Natural killer cell treated with Interleukin-12 subunit alpha and Interleukin-12 subunit beta and Interleukin-15 and Interleukin-18, amount 100 ng/mL, for 72 hours (primary cell): ENCODE measurements around the gene FFAR3. TPM values are rescaled to one million over a fixed set of nuclear protein-coding genes. Genes with fewer than 3 reads are reported as not detected.

Source experiments
- ATAC-seq, 2 donors: fragments of 150-1000 bp; cut with Tn5 transposase in 1 of 2; sonication (Bioruptor Pico), chemical (Tn5 transposase) in 1 of 2; 2 replicates each; pipeline ENCODE4 v1.10.0; 2021
- DNase-seq: peaks from one replicate; pipeline ENCODE4 v3.0.0; 2022; ENCODE audit warnings: low spot score
- H3K27ac Mint-ChIP-seq, 2 donors: 1 replicate in 1 of 2; 2 replicates in 1 of 2; pipeline ENCODE4 v1.8.0; 2022; ENCODE audit warnings: mixed read lengths in 2 of 2, mild to moderate bottlenecking in 1 of 2, moderate library complexity in 1 of 2
- H3K27me3 Mint-ChIP-seq, 2 donors: 1 replicate in 1 of 2; 2 replicates in 1 of 2; pipeline ENCODE4 v1.8.0; 2022; ENCODE audit warnings: mixed read lengths in 2 of 2
- H3K36me3 Mint-ChIP-seq: one replicate; pipeline ENCODE4 v1.8.0; 2022; ENCODE audit warnings: mixed read lengths
- H3K4me1 Mint-ChIP-seq, 2 donors: 1 replicate in 1 of 2; 2 replicates in 1 of 2; pipeline ENCODE4 v1.8.0; 2022; ENCODE audit warnings: low read depth in 2 of 2, mixed read lengths in 2 of 2, mild to moderate bottlenecking in 1 of 2
- H3K4me3 Mint-ChIP-seq: one replicate; pipeline ENCODE4 v1.8.0; 2022; ENCODE audit warnings: mixed read lengths
- H3K9me3 Mint-ChIP-seq: 2 replicates; pipeline ENCODE4 v1.8.0; 2022; ENCODE audit warnings: mixed read lengths
- total RNA-seq, 2 donors: library from RNA; stranded (reverse); gene quantifications; one replicate each; pipeline ENCODE4 v1.2.3, GENCODE V29; 2022

The FFAR3 gene
- total RNA-seq, 2 donors from 2014 or later = 0.62 TPM; not detected in 1

- peaks cover 23 to 30% of the 10 kb centered on the region in 2 donors for H3K27me3 Mint-ChIP-seq
- no peak overlapping the region for H3K4me3 Mint-ChIP-seq
- H3K9me3 Mint-ChIP-seq = no peaks in the 10 kb centered on the region
- no peak overlapping the region for H3K27ac Mint-ChIP-seq
- peaks cover 0 to 3% of the 10 kb centered on the region in 2 donors for H3K4me1 Mint-ChIP-seq
- H3K36me3 Mint-ChIP-seq = peaks cover 5% of the 10 kb centered on the region
- DNase-seq (no peak), ATAC-seq (no peak)
Observed at GRCh38 chr19:35379992-35380391, 21.7 kb downstream of the FFAR3 start.

- Mint-ChIP-seq H3K36me3 (peaks cover 5% of the 10 kb centered on the region), H3K9me3 (no peaks in the 10 kb centered on the region), H3K4me1 (no peaks in the 10 kb centered on the region), H3K4me3 (no peak overlapping the region), H3K27me3 (peaks cover 23 to 24% of the 10 kb centered on the region in 2 donors), H3K27ac (no peak overlapping the region)
- DNase-seq = no peak
- ATAC-seq = no peak
Observed at GRCh38 chr19:35380450-35381124, 22.3 kb downstream of the FFAR3 start.

- Mint-ChIP-seq H3K27me3 (peaks cover 20% of the 10 kb centered on the region in 2 donors), H3K4me3 (no peak overlapping the region), H3K4me1 (no peaks in the 10 kb centered on the region), H3K36me3 (peaks cover 8% of the 10 kb centered on the region), H3K9me3 (peaks cover under 1% of the 10 kb centered on the region), H3K27ac (peak overlapping the region in 1 of 2 donors; percentile 20)
- ATAC-seq (no peak), DNase-seq (no peak)
Observed at GRCh38 chr19:35381318-35381717, 23.1 kb downstream of the FFAR3 start.

- Mint-ChIP-seq H3K27me3 (peaks cover 19 to 21% of the 10 kb centered on the region in 2 donors), H3K36me3 (peaks cover 12% of the 10 kb centered on the region), H3K27ac (peak overlapping the region in 1 of 2 donors; percentile 20), H3K4me1 (no peaks in the 10 kb centered on the region), H3K4me3 (no peak overlapping the region), H3K9me3 (peaks cover 4% of the 10 kb centered on the region)
- ATAC-seq (no peak), DNase-seq (no peak)
Observed at GRCh38 chr19:35381926-35382325, 23.7 kb downstream of the FFAR3 start.

GRCh38 chr19:35383536-35383935, 25.3 kb downstream of the FFAR3 start:
- no peak for DNase-seq
- Mint-ChIP-seq H3K9me3 (peaks cover 4% of the 10 kb centered on the region), H3K27ac (no peak overlapping the region), H3K36me3 (peaks cover 12% of the 10 kb centered on the region), H3K4me1 (no peaks in the 10 kb centered on the region), H3K4me3 (no peak overlapping the region), H3K27me3 (peaks cover 13 to 15% of the 10 kb centered on the region in 2 donors)
- ATAC-seq = no peak

GRCh38 chr19:35388277-35389054, 30.2 kb downstream of the FFAR3 start:
- no peaks in the 10 kb centered on the region for H3K4me1 Mint-ChIP-seq
- ATAC-seq = no peak
- H3K4me3 Mint-ChIP-seq = no peak overlapping the region
- H3K27ac Mint-ChIP-seq = no peak overlapping the region
- DNase-seq = no peak
- H3K9me3 Mint-ChIP-seq = peaks cover 4% of the 10 kb centered on the region
- peaks cover 0 to 6% of the 10 kb centered on the region in 2 donors for H3K27me3 Mint-ChIP-seq
- H3K36me3 Mint-ChIP-seq = peaks cover 12% of the 10 kb centered on the region

GRCh38 chr19:35389192-35389861, 31.1 kb downstream of the FFAR3 start:
- no peak overlapping the region for H3K27ac Mint-ChIP-seq

GRCh38 chr19:35392742-35393715, 34.8 kb downstream of the FFAR3 start:
- H3K4me3 Mint-ChIP-seq = no peak overlapping the region
- no peak overlapping the region for H3K27ac Mint-ChIP-seq
- no peaks in the 10 kb centered on the region for H3K27me3 Mint-ChIP-seq
- H3K4me1 Mint-ChIP-seq = no peaks in the 10 kb centered on the region
- no peak for DNase-seq
- H3K36me3 Mint-ChIP-seq = no peaks in the 10 kb centered on the region
- ATAC-seq = no peak
- no peaks in the 10 kb centered on the region for H3K9me3 Mint-ChIP-seq

More at GRCh38 chr19:35389192-35389861, 31.1 kb downstream of the FFAR3 start:
- Mint-ChIP-seq H3K4me3 (no peak overlapping the region), H3K4me1 (no peaks in the 10 kb centered on the region), H3K9me3 (peaks cover 4% of the 10 kb centered on the region), H3K27me3 (peaks cover 0 to 6% of the 10 kb centered on the region in 2 donors), H3K36me3 (peaks cover 12% of the 10 kb centered on the region)
- no peak for ATAC-seq
- DNase-seq = no peak

- no peaks in the 10 kb centered on the region for H3K27me3 Mint-ChIP-seq
- H3K9me3 Mint-ChIP-seq = no peaks in the 10 kb centered on the region
- no peaks in the 10 kb centered on the region for H3K4me1 Mint-ChIP-seq
- no peak for DNase-seq
- H3K4me3 Mint-ChIP-seq = no peak overlapping the region
- no peaks in the 10 kb centered on the region for H3K36me3 Mint-ChIP-seq
- ATAC-seq = no peak
- no peak overlapping the region for H3K27ac Mint-ChIP-seq
Observed at GRCh38 chr19:35395382-35396199, 37.3 kb downstream of the FFAR3 start.

- no peaks in the 10 kb centered on the region for H3K36me3 Mint-ChIP-seq
- no peaks in the 10 kb centered on the region for H3K4me1 Mint-ChIP-seq
- no peak overlapping the region for H3K27ac Mint-ChIP-seq
- no peak for ATAC-seq
- H3K27me3 Mint-ChIP-seq = no peaks in the 10 kb centered on the region
- H3K4me3 Mint-ChIP-seq = no peak overlapping the region
- H3K9me3 Mint-ChIP-seq = no peaks in the 10 kb centered on the region
- DNase-seq = no peak
Observed at GRCh38 chr19:35396240-35396885, 38.1 kb downstream of the FFAR3 start.

GRCh38 chr19:35397064-35397463, 38.8 kb downstream of the FFAR3 start:
- DNase-seq (no peak), ATAC-seq (no peak)
- no peaks in the 10 kb centered on the region for H3K27me3 Mint-ChIP-seq
- no peak overlapping the region for H3K4me3 Mint-ChIP-seq
- H3K4me1 Mint-ChIP-seq = no peaks in the 10 kb centered on the region
- H3K36me3 Mint-ChIP-seq = no peaks in the 10 kb centered on the region
- no peak overlapping the region for H3K27ac Mint-ChIP-seq
- H3K9me3 Mint-ChIP-seq = no peaks in the 10 kb centered on the region

GRCh38 chr19:35398570-35398969, 40.3 kb downstream of the FFAR3 start:
- no peak overlapping the region for H3K4me3 Mint-ChIP-seq
- no peak overlapping the region for H3K27ac Mint-ChIP-seq
- DNase-seq = no peak
- no peaks in the 10 kb centered on the region for H3K36me3 Mint-ChIP-seq
- H3K9me3 Mint-ChIP-seq = no peaks in the 10 kb centered on the region
- ATAC-seq = no peak
- no peaks in the 10 kb centered on the region for H3K27me3 Mint-ChIP-seq
- H3K4me1 Mint-ChIP-seq = no peaks in the 10 kb centered on the region
